ENCODE measurements around the gene BBS4.

DNA sequence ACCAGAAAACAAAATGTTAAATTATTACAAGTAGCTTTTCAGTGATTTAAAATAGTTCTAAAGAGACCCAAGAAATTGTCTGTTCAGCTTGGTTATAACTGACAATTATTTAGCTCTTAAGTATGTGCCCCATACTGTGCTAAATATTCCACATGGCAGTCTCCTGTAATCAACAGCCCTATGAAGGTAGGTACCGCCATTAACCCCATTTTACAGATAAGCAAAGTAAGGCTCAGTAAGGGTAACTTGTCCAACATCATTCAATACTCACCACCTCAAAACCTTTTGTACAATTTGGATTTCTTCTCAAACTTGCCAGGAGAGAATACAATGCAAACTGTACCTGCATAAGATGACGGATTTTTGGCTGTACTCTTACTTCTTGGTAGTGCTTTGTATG lies 63.7 kb downstream of the BBS4 start:
- no peak for TF ChIP-seq ZNF274 (IDR thresholded peaks at IDR 0.05; ENCODE audit: low read depth, low read length)
- no peak for TF ChIP-seq SUZ12 (IDR thresholded peaks at IDR 0.05; ENCODE audit: extremely low read depth, insufficient read depth, insufficient read length)

All from NT2/D1 (cell line).